ENCODE measurements around the gene CHML.
A peak's percentile ranks its signal among the peaks of the same experiment; 100 is the strongest.

CHML gene

GRCh38 chr1:241641773-241642592 lies 1.8 kb upstream of the CHML start:
- no peak overlapping the region for H3K4me3 ChIP-seq (ENCODE audit: low read depth in 1 of 2, low read length in 2 of 2)
- H3K27me3 ChIP-seq (ENCODE audit: insufficient read depth, low read length, poor library complexity), result no peaks in the 10 kb centered on the region
- peaks cover 30% of the 10 kb centered on the region for H3K79me2 ChIP-seq (ENCODE audit: insufficient read depth, low read length)
- H4K20me1 ChIP-seq (ENCODE audit: insufficient read depth, low read length), result no peaks in the 10 kb centered on the region
- no peak overlapping the region for H3K27ac ChIP-seq (ENCODE audit: low read length)
- no peak for DNase-seq
- peaks cover 5% of the 10 kb centered on the region for H3K36me3 ChIP-seq (ENCODE audit: insufficient read depth, low read length)
- no peak for ATAC-seq (ENCODE audit: insufficient read depth, low read depth)
- H2AFZ ChIP-seq (ENCODE audit: low read depth, low read length), result no peak overlapping the region
- H3K9me3 ChIP-seq (ENCODE audit: insufficient read depth, low read length, severe bottlenecking), result no peaks in the 10 kb centered on the region
- H3K4me2 ChIP-seq (ENCODE audit: insufficient read depth, low read length), result no peak overlapping the region
- H3K9ac ChIP-seq (ENCODE audit: low read depth, low read length), result no peak overlapping the region
- H3K4me1 ChIP-seq (ENCODE audit: insufficient read depth, low read length), result peaks cover 28% of the 10 kb centered on the region
- TF ChIP-seq CTCF (IDR thresholded peaks at IDR 0.05; ENCODE audit: borderline replicate concordance, extremely low read depth, low read length, poor library complexity, severe bottlenecking) (no peak), EZH2 (IDR thresholded peaks at IDR 0.05; ENCODE audit: borderline replicate concordance, low read depth, low read length, severe bottlenecking) (no peak)

DNA sequence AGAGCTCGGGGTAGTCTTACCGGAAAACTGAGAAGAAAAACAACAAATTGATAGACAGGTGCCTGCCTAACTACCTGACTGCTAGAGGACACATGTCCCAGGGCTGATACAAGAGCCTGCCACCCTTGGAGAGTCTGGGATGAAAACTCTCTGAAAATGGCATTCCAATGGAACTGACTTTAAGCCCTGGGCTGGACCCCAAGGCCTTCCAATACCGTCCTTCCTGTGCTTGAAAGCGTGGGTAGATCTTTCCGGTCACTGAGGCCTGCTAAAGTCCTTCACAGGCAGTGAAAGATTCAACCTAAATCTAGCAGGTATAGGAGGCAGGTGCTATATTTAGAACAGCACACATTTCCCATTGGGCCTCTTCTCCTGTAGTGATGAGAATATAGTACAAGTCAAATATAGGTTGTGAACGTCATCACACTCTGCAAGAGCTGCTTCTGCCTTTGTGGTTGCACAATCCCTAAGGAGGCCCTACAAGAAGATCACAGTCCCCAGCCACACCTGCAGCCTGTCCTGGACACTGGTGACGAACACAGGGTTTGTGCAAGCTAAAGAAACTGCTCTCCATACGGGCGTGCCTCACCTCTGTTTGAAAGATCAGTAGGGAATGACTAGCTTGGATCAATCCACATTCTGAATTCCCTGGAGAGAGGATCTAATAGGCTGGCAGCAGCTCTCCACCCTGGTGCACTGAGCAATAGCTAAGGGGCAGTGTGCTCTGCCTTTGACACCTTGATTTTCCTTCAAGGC lies 876 bp upstream of the CHML start:
- Histone ChIP-seq H3K9me3 (ENCODE audit: insufficient read depth, low read length, severe bottlenecking) (no peaks in the 10 kb centered on the region), H3K4me1 (ENCODE audit: insufficient read depth, low read length) (peaks cover 36% of the 10 kb centered on the region), H3K79me2 (ENCODE audit: insufficient read depth, low read length) (peaks cover 40% of the 10 kb centered on the region), H3K27me3 (ENCODE audit: insufficient read depth, low read length, poor library complexity) (no peaks in the 10 kb centered on the region), H3K4me2 (ENCODE audit: insufficient read depth, low read length) (peak overlapping the region; percentile 94), H3K36me3 (ENCODE audit: insufficient read depth, low read length) (peaks cover 13% of the 10 kb centered on the region), H3K9ac (ENCODE audit: low read depth, low read length) (peak overlapping the region; percentile 95), H4K20me1 (ENCODE audit: insufficient read depth, low read length) (no peaks in the 10 kb centered on the region), H3K4me3 (ENCODE audit: low read depth in 1 of 2, low read length in 2 of 2) (peak overlapping the region in 1 of 2 experiments; percentile 68; a peak in 2 of 4 replicates), H2AFZ (ENCODE audit: low read depth, low read length) (peak overlapping the region; percentile 100), H3K27ac (ENCODE audit: low read length) (peak overlapping the region; percentile 81)
- TF ChIP-seq EZH2 (IDR thresholded peaks at IDR 0.05; ENCODE audit: borderline replicate concordance, low read depth, low read length, severe bottlenecking), result no peak
- no peak for TF ChIP-seq CTCF (IDR thresholded peaks at IDR 0.05; ENCODE audit: borderline replicate concordance, extremely low read depth, low read length, poor library complexity, severe bottlenecking)
- DNase-seq (no peak), ATAC-seq (ENCODE audit: insufficient read depth, low read depth) (no peak)

- Histone ChIP-seq H3K4me2 (ENCODE audit: insufficient read depth, low read length) (peak overlapping the region; percentile 94), H3K36me3 (ENCODE audit: insufficient read depth, low read length) (peaks cover 26% of the 10 kb centered on the region), H3K4me1 (ENCODE audit: insufficient read depth, low read length) (peaks cover 44% of the 10 kb centered on the region), H4K20me1 (ENCODE audit: insufficient read depth, low read length) (peaks cover 3% of the 10 kb centered on the region; the same call in 1 of the 2 replicates), H2AFZ (ENCODE audit: low read depth, low read length) (peak overlapping the region; percentile 99), H3K9ac (ENCODE audit: low read depth, low read length) (peak overlapping the region; percentile 95), H3K9me3 (ENCODE audit: insufficient read depth, low read length, severe bottlenecking) (no peaks in the 10 kb centered on the region), H3K27me3 (ENCODE audit: insufficient read depth, low read length, poor library complexity) (no peaks in the 10 kb centered on the region), H3K27ac (ENCODE audit: low read length) (peak overlapping the region; percentile 93), H3K4me3 (ENCODE audit: low read depth in 1 of 2, low read length in 2 of 2) (peak overlapping the region; percentile 93 to 100), H3K79me2 (ENCODE audit: insufficient read depth, low read length) (peaks cover 50% of the 10 kb centered on the region)
- peak; percentile 47 for DNase-seq
- TF ChIP-seq EZH2 (IDR thresholded peaks at IDR 0.05; ENCODE audit: borderline replicate concordance, low read depth, low read length, severe bottlenecking) (no peak), CTCF (IDR thresholded peaks at IDR 0.05; ENCODE audit: borderline replicate concordance, extremely low read depth, low read length, poor library complexity, severe bottlenecking) (no peak)
- ATAC-seq (ENCODE audit: insufficient read depth, low read depth), result peak; percentile 49
Measured at GRCh38 chr1:241639623-241640148, 483 bp downstream of the CHML start.

Measured in DND-41 (cell line).